ENCODE data around the gene SLC25A47. TPM values are rescaled to one million over a fixed set of nuclear protein-coding genes. Genes with fewer than 3 reads are reported as not detected.

SLC25A47 gene
- total and polyA plus RNA-seq, 9 of the 15 experiments (the other 6 are each of a cell fraction or from before 2014, with no cell fraction given): 0.09 to 0.23 (median 0.22) TPM; not detected in 6

DNA sequence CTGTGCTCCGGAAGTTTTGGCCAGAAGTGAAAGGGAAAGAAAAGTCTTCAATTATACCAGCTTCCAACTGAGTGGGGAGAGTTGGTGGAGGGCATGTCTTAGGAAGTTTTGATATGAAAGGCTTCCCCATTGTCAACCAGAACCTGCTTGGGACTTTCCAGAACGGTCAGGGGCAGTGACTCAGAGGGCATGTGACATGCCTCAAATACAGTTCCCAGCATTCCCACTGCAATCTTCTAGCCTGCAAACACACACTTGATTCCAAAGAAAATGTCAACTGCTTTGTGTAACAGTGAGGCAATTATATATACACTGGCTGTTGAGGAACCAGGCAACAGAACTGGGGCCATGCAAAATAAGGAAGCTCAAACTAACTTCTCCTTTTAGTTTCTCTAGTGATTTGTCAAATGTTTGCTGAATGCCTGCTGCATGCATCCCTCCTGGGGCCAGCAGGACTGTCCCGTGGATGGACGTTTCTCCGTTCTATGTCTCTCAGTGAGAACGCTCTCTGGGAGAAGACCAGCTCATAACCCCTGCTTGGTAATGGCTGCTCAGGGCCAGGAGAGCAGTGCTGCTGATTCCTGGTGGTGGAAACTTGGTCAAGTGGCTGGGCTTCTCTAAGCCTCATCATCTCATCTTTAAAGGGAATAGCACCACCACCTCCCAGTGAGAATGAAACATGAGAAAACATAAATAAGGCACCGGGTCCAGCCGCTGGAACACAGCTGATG is 18.3 kb downstream of the SLC25A47 start:
- Histone ChIP-seq H3K9me1 (ENCODE audit: control insufficient read depth, insufficient read depth, low read length) (no peaks in the 10 kb centered on the region), H3K27me3 (ENCODE audit: control insufficient read depth in 2 of 2, insufficient read depth in 2 of 2, low read length in 2 of 2) (no peaks in the 10 kb centered on the region), H3K79me2 (ENCODE audit: control insufficient read depth, insufficient read depth, low read length) (no peaks in the 10 kb centered on the region), H4K20me1 (replicated peaks; ENCODE audit: control insufficient read depth, insufficient read depth, low read length) (no peaks in the 10 kb centered on the region; the same call in 1 of the 2 replicates), H3K4me3 (no peak overlapping the region), H3K36me3 (ENCODE audit: control insufficient read depth, insufficient read depth, low read length) (peaks cover 67% of the 10 kb centered on the region), H3K4me1 (replicated peaks in 1 of 2; ENCODE audit: control insufficient read depth in 2 of 2, insufficient read depth in 2 of 2, low read length in 2 of 2) (peaks cover 0 to 5% of the 10 kb centered on the region in 2 experiments; a peak in 2 of 5 replicates), H2AFZ (ENCODE audit: low read depth, low read length) (no peak overlapping the region), H3K4me2 (ENCODE audit: insufficient read depth, low read length) (no peak overlapping the region), H3K9me3 (replicated peaks; ENCODE audit: control insufficient read depth, insufficient read depth, low read depth, low read length) (no peaks in the 10 kb centered on the region), H3K27ac (ENCODE audit: extremely low read depth, low read depth, low read length) (no peak overlapping the region), H3K9ac (ENCODE audit: insufficient read depth in 1 of 2, low read depth in 2 of 2, low read length in 2 of 2) (no peak overlapping the region)
- BruUV-seq (replicated peaks): no TSS peak
- POLR2A ChIA-PET: interaction anchor here (0.6 to 2.3 kb wide), 9 partner anchors 8 to 207 kb away, joined by 3 to 13 read pairs (median 4); a partner anchor contains a TSS
- intact Hi-C loops (cut with micrococcal nuclease): no loop called here
- in situ Hi-C loops (cut with MboI): no loop called here
- CTCF ChIA-PET (ENCODE audit: low intra/inter-chr PET ratio): no interaction called here
- no peak for DNase-seq (ENCODE audit: extremely low read depth in 1 of 4, low spot score in 3 of 4)
- ATAC-seq: no peak
- TF ChIP-seq DACH1 (IDR thresholded peaks at IDR 0.05; ENCODE audit: partially characterized antibody): no peak
- TF ChIP-seq SIN3B (IDR thresholded peaks at IDR 0.05; ENCODE audit: low read depth): no peak
- no peak for TF ChIP-seq E2F3 (CRISPR knock-in tag; IDR thresholded peaks at IDR 0.05)
- no peak for TF ChIP-seq CCNT2 (IDR thresholded peaks at IDR 0.05; ENCODE audit: borderline replicate concordance, extremely low read depth, insufficient read length, low read depth, low read length)
- TF ChIP-seq SMARCB1 (IDR thresholded peaks at IDR 0.05; ENCODE audit: insufficient read length, low read depth): no peak
- no peak for TF ChIP-seq PTTG1 (tag; IDR thresholded peaks at IDR 0.05; ENCODE audit: low read depth)
- TF ChIP-seq PRPF4 (IDR thresholded peaks at IDR 0.05; ENCODE audit: insufficient read depth, low read depth, low read length, poor library complexity, severe bottlenecking): no peak
- no peak for TF ChIP-seq RFX7 (CRISPR knock-in tag; IDR thresholded peaks at IDR 0.05)
- TF ChIP-seq, protein P1, sequence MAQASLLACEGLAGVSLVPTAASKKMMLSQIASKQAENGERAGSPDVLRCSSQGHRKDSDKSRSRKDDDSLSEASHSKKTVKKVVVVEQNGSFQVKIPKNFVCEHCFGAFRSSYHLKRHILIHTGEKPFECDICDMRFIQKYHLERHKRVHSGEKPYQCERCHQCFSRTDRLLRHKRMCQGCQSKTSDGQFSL (CRISPR knock-in tag; IDR thresholded peaks at IDR 0.05): no peak
- TF ChIP-seq, protein P1 (tag; IDR thresholded peaks at IDR 0.05): no peak
- TF ChIP-seq, protein P2, sequence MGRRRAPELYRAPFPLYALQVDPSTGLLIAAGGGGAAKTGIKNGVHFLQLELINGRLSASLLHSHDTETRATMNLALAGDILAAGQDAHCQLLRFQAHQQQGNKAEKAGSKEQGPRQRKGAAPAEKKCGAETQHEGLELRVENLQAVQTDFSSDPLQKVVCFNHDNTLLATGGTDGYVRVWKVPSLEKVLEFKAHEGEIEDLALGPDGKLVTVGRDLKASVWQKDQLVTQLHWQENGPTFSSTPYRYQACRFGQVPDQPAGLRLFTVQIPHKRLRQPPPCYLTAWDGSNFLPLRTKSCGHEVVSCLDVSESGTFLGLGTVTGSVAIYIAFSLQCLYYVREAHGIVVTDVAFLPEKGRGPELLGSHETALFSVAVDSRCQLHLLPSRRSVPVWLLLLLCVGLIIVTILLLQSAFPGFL (CRISPR knock-in tag; IDR thresholded peaks at IDR 0.05): no peak
- TF ChIP-seq, protein P3, sequence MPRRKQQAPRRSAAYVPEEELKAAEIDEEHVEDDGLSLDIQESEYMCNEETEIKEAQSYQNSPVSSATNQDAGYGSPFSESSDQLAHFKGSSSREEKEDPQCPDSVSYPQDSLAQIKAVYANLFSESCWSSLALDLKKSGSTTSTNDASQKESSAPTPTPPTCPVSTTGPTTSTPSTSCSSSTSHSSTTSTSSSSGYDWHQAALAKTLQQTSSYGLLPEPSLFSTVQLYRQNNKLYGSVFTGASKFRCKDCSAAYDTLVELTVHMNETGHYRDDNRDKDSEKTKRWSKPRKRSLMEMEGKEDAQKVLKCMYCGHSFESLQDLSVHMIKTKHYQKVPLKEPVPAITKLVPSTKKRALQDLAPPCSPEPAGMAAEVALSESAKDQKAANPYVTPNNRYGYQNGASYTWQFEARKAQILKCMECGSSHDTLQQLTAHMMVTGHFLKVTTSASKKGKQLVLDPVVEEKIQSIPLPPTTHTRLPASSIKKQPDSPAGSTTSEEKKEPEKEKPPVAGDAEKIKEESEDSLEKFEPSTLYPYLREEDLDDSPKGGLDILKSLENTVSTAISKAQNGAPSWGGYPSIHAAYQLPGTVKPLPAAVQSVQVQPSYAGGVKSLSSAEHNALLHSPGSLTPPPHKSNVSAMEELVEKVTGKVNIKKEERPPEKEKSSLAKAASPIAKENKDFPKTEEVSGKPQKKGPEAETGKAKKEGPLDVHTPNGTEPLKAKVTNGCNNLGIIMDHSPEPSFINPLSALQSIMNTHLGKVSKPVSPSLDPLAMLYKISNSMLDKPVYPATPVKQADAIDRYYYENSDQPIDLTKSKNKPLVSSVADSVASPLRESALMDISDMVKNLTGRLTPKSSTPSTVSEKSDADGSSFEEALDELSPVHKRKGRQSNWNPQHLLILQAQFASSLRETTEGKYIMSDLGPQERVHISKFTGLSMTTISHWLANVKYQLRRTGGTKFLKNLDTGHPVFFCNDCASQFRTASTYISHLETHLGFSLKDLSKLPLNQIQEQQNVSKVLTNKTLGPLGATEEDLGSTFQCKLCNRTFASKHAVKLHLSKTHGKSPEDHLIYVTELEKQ (CRISPR knock-in tag; IDR thresholded peaks at IDR 0.05): no peak
- no peak for TF ChIP-seq IRF2 (CRISPR knock-in tag; IDR thresholded peaks at IDR 0.05)
- 87% methylated on average over 8 of the region's 8 CpGs for WGBS (ENCODE audit: insufficient coverage, low coverage, missing lambda C conversion rate)
- FAIRE-seq: no peak

Data from K562 (cell line).